NB4 (cell line): ENCODE data around the gene IAH1.

Experiments
- CTCF ChIP-seq: IDR thresholded peaks from one replicate; pipeline ENCODE4 v1.5.1; 2012; ENCODE audit warnings: low read depth, low read length
- MYC ChIP-seq: IDR thresholded peaks from 2 replicates; pipeline ENCODE4 v1.6.1; 2011; ENCODE audit warnings: low read depth, low read length
- POLR2A ChIP-seq: IDR thresholded peaks from 2 replicates; pipeline ENCODE4 v1.6.1; 2011; ENCODE audit warnings: mild to moderate bottlenecking; ENCODE audit not compliant: insufficient read length; ENCODE audit errors: extremely low read depth

GRCh38 chr2:9472511-9472910 lies 1.8 kb upstream of the IAH1 start:
- no peak for TF ChIP-seq CTCF
- TF ChIP-seq POLR2A: no peak
- TF ChIP-seq MYC: no peak
